Measurements from ENCODE around the gene SCUBE2.
"Not testable (repeated sequence)": the region's sequence is repeated elsewhere in the genome, so short reads cannot be mapped to it uniquely, and the experiment has no call there.

DNA sequence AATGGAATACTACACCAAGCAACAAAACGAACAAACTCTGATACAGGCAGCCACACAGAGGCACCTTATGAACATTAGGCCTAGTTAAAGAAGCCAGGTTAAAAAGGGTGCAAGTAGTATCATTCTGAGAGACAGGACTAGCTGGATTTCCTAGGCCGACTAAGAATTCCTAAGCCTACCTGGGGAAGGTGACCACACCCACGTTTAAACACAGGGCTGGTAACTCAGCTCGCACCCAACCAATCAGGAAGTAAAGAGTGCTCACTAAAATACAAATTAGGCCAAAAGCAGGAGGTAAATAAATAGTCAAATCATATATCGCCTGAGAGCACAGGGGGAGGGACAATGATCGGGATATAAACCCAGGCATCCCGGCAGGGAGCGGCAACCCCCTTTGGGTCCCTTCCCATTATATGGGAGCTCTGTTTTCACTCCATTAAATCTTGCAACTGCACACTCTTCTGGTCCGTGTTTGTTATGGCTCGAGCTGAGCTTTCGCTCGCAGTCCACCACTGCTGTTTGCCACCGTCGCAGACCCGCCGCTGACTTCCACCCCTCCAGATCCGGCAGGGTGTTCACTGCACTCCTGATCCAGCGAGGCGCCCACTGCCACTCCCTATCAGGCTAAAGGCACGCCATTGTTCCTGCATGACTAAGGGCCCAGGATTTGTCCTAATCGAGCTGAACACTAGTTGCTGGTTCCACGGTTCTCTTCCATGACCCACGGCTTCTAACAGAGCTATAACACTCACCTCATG, 6.0 kb upstream of the SCUBE2 start:
- TF ChIP-seq, protein P1, sequence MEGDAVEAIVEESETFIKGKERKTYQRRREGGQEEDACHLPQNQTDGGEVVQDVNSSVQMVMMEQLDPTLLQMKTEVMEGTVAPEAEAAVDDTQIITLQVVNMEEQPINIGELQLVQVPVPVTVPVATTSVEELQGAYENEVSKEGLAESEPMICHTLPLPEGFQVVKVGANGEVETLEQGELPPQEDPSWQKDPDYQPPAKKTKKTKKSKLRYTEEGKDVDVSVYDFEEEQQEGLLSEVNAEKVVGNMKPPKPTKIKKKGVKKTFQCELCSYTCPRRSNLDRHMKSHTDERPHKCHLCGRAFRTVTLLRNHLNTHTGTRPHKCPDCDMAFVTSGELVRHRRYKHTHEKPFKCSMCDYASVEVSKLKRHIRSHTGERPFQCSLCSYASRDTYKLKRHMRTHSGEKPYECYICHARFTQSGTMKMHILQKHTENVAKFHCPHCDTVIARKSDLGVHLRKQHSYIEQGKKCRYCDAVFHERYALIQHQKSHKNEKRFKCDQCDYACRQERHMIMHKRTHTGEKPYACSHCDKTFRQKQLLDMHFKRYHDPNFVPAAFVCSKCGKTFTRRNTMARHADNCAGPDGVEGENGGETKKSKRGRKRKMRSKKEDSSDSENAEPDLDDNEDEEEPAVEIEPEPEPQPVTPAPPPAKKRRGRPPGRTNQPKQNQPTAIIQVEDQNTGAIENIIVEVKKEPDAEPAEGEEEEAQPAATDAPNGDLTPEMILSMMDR (IDR thresholded peaks at IDR 0.05 in 4 of 5, conservative IDR thresholded peaks at IDR 0.05 in 1 of 5): not testable (repeated sequence)
- not testable (repeated sequence) for TF ChIP-seq POLR2A (IDR thresholded peaks at IDR 0.05)
